GM13976 (cell line): Measurements from ENCODE around the gene DNAJB8.

Experiments
- DNase-seq: peaks from one replicate; pipeline ENCODE4 v3.0.0; 2012; ENCODE audit warnings: low spot score
- CTCF ChIP-seq: IDR thresholded peaks from 2 replicates; pipeline ENCODE4 v1.5.1; 2012; ENCODE audit warnings: borderline replicate concordance, mild to moderate bottlenecking; ENCODE audit not compliant: insufficient read depth; ENCODE audit errors: extremely low read depth, missing control alignments, control extremely low read depth
- in situ Hi-C: fragments of 300-500 bp; cut with MboI; formaldehyde crosslinking; loops from one replicate; pipeline ENCODE4 v1.12.0; 2022; ENCODE audit warnings: low sequenced_read_pairs, mixed read lengths, inconsistent platforms; ENCODE audit not compliant: unreplicated experiment

DNAJB8 gene

DNA sequence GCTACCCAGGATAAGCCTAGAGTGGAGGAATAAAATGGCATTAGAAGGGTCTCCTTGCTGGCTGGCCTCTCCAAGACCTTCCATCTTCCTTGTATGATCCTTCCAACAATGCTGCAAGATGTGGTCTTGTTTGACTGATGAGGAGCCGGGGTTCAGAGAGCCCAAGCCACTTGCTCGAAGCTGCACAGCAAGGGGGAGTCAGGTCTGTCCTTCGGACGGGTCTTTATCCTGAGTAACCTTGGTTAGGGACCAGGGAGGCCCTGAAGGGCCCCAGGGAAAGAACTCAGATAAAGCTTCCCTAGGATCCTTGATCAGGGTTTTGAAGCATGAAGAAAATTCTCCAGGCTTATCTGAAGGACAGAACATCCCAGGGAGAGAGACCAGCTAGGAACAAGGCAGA lies 7.0 kb upstream of the DNAJB8 start:
- DNase-seq = no peak
- TF ChIP-seq CTCF = no peak
- in situ Hi-C loops = no loop called here

- in situ Hi-C loops = no loop called here
- no peak for TF ChIP-seq CTCF
- DNase-seq = no peak
Observed at GRCh38 chr3:128473180-128473519, 6.5 kb upstream of the DNAJB8 start.

DNA sequence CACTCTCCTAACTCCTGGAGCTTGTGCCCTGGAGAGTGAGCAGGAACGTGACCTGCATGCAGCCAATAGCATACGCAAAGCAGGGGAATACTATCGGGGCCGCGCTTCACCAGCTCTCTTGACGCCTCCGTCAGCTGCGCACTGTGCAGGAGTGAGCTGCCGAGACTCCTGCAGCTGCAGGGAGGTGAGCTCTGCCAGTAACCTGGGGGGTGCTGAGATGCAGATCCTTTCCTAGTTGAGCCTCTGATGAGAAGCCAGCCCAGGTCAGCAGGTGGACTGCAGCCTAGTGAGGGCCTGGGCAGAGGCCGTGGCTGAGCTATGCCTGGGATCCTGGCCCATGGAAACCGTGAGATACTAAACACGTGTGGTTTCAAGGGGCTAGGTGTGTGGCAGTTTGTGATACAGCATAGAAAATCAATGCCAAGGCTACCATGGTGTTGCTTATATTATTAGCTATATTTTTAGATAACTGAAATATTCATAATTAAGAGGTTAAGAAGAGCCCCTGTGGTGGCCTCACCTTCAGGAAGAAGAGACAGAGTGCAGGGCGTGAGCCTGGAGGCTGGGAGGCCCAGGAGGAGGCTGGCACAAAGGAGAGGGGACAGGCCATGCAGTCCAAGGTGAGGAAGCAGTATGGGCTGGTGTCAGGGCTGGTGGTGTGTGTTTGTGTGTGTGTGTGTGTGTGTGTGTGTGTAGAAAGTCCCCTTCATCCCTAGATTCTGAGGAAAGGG lies 5.9 kb upstream of the DNAJB8 start:
- DNase-seq = no peak
- no peak for TF ChIP-seq CTCF
- in situ Hi-C loops = no loop called here

- in situ Hi-C loops = no loop called here
- no peak for TF ChIP-seq CTCF
Observed at GRCh38 chr3:128471720-128472119, 5.0 kb upstream of the DNAJB8 start.

GRCh38 chr3:128471110-128471509 lies 4.4 kb upstream of the DNAJB8 start:
- no peak for DNase-seq
- no peak for TF ChIP-seq CTCF
- in situ Hi-C loops = no loop called here

More at GRCh38 chr3:128471720-128472119, 5.0 kb upstream of the DNAJB8 start:
- DNase-seq = no peak

DNA sequence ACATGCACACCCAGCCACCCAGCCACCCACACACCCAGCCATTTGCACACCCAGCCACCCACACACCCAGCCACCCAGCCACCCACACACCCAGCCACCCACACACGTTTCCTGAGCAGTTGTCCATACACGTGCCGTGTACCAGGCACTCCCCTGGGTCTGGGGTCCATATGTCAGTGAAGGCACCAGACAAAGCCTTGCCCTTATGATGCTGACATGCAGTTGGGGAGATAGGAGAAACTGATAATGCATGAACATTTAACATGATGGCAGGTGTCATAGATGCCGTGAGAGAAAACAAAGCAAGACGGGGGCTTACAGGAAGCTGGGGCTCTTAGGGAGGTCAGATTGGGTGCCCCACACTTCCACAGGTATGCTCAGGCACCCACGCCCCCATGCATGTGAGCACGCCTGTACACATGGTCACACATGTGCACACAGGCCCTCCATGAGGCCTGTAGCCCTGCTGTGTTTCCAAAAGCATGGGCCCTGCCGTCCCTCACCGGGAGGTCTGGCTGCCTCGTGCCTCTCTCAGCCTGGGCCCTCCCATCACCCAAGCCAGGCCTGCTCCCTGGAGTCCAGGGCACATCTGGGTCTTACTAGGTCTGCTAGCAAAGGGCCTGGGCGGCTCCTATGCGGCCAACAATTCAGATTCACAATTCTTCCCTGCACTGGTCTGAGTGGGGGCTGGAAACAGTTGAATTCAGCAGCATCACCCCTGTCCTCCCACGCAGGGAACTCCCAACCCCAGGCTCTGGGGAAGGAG lies 3.6 kb upstream of the DNAJB8 start:
- in situ Hi-C loops = no loop called here
- no peak for TF ChIP-seq CTCF
- no peak for DNase-seq
